ENCODE measurements around the gene CHRNA7.

- no peak for TF ChIP-seq CTCF (IDR thresholded peaks at IDR 0.05 in 4 of 5, conservative IDR thresholded peaks at IDR 0.05 in 1 of 5)
- TF ChIP-seq POLR2A (IDR thresholded peaks at IDR 0.05): no peak
These were observed 30.4 kb downstream of the CHRNA7 start for GRCh38 chr15:32060706-32061105.
